Neural progenitor cell (in vitro differentiated cells): ENCODE results near the gene RNF144A. TPM values are rescaled to one million over a fixed set of nuclear protein-coding genes. Genes with fewer than 3 reads are reported as not detected.
A peak's percentile ranks its signal among the peaks of the same experiment; 100 is the strongest.

Experiments
- DNase-seq: peaks from one replicate; pipeline ENCODE4 v3.0.0-alpha.2; 2016; ENCODE audit warnings: low spot score
- H2AFZ ChIP-seq: fragments of 200-600 bp; sonication (generic); replicated peaks from 2 replicates; pipeline ENCODE4 v1.6.1; 2016; ENCODE audit warnings: antibody characterized with exemption
- H3F3A ChIP-seq: fragments of 200-600 bp; sonication (generic); 2 replicates; pipeline ENCODE4 v1.6.1; 2016; ENCODE audit warnings: antibody characterized with exemption, low read depth
- H3K27ac ChIP-seq: fragments of 200-600 bp; sonication (generic); 2 replicates; pipeline ENCODE4 v1.5.1; 2016; ENCODE audit warnings: mild to moderate bottlenecking
- H3K27me3 ChIP-seq: fragments of 200-600 bp; sonication (generic); 2 replicates; pipeline ENCODE4 v1.6.1; 2016; ENCODE audit warnings: mild to moderate bottlenecking, moderate library complexity
- H3K36me3 ChIP-seq: fragments of 200-600 bp; sonication (generic); 2 replicates; pipeline ENCODE4 v1.5.1; 2016
- H3K4me1 ChIP-seq: fragments of 200-600 bp; sonication (generic); 2 replicates; pipeline ENCODE4 v1.6.1; 2016; ENCODE audit warnings: mixed run types
- H3K4me2 ChIP-seq: fragments of 200-600 bp; sonication (generic); 2 replicates; pipeline ENCODE4 v1.6.1; 2016
- H3K4me3 ChIP-seq: fragments of 200-600 bp; sonication (generic); 2 replicates; pipeline ENCODE4 v1.5.1; 2016
- H3K79me2 ChIP-seq: fragments of 200-600 bp; sonication (generic); 2 replicates; pipeline ENCODE4 v1.6.1; 2016; ENCODE audit warnings: low read depth
- H3K9ac ChIP-seq: fragments of 200-600 bp; sonication (generic); 2 replicates; pipeline ENCODE4 v1.6.1; 2016
- H3K9me3 ChIP-seq: fragments of 200-600 bp; sonication (generic); 2 replicates; pipeline ENCODE4 v1.5.1; 2016; ENCODE audit warnings: low read depth
- H4K20me1 ChIP-seq: fragments of 200-600 bp; sonication (generic); 2 replicates; pipeline ENCODE4 v1.6.1; 2016; ENCODE audit warnings: low read depth
- H3K27ac Mint-ChIP-seq: 3 replicates; pipeline ENCODE4 v1.8.0; 2021; ENCODE audit warnings: mixed read lengths
- H3K27me3 Mint-ChIP-seq: 2 replicates; pipeline ENCODE4 v1.8.0; 2022; ENCODE audit warnings: low read depth, mild to moderate bottlenecking, inconsistent platforms, moderate library complexity, mixed read lengths; ENCODE audit not compliant: insufficient read depth
- H3K36me3 Mint-ChIP-seq: 3 replicates; pipeline ENCODE4 v1.8.0; 2021; ENCODE audit warnings: mixed read lengths
- H3K4me1 Mint-ChIP-seq: 3 replicates; pipeline ENCODE4 v1.8.0; 2021; ENCODE audit warnings: mixed read lengths
- H3K4me3 Mint-ChIP-seq: 3 replicates; pipeline ENCODE4 v1.8.0; 2021; ENCODE audit warnings: mild to moderate bottlenecking, moderate library complexity, mixed read lengths
- H3K9me3 Mint-ChIP-seq: 3 replicates; pipeline ENCODE4 v1.8.0; 2020; ENCODE audit warnings: mixed read lengths
- CTCF ChIP-seq: fragments of 200-600 bp; sonication (generic); IDR thresholded peaks from 2 replicates; pipeline ENCODE4 v1.5.1; 2017; ENCODE audit warnings: antibody characterized with exemption, mild to moderate bottlenecking
- EZH2 ChIP-seq: fragments of 200-600 bp; sonication (generic); IDR thresholded peaks from 2 replicates; pipeline ENCODE4 v1.6.1; 2017; ENCODE audit warnings: antibody characterized with exemption, mild to moderate bottlenecking, moderate library complexity
- EZH2phosphoT487 ChIP-seq: fragments of 200-600 bp; sonication (generic); IDR thresholded peaks from 2 replicates; pipeline ENCODE4 v1.6.1; 2017; ENCODE audit warnings: antibody characterized with exemption
- total RNA-seq: library from RNA; depleted of rRNA; stranded (reverse); fragments of >200 nt; gene quantifications from 2 replicates; pipeline ENCODE4 v1.2.3, GENCODE V29; 2015; ENCODE audit warnings: low replicate concordance

RNF144A gene
- total RNA-seq, 1 donor from 2014 or later = 32.0 TPM

GRCh38 chr2:6952101-6952500, 34.9 kb downstream of the RNF144A start:
- peaks cover 7% of the 10 kb centered on the region for H3K4me1 Mint-ChIP-seq

GRCh38 chr2:6954586-6954985, 37.4 kb downstream of the RNF144A start:
- Mint-ChIP-seq H3K27ac (no peak overlapping the region), H3K27me3 (peaks cover 5% of the 10 kb centered on the region), H3K4me3 (no peak overlapping the region), H3K4me1 (peaks cover 17% of the 10 kb centered on the region), H3K9me3 (no peaks in the 10 kb centered on the region), H3K36me3 (peaks cover 15% of the 10 kb centered on the region)
- H3F3A ChIP-seq = peaks cover 7% of the 10 kb centered on the region
- H3K27me3 ChIP-seq = no peaks in the 10 kb centered on the region
- no peak overlapping the region for H3K9ac ChIP-seq
- H3K36me3 ChIP-seq = no peaks in the 10 kb centered on the region
- H3K4me1 ChIP-seq = peaks cover 10% of the 10 kb centered on the region
- no peak overlapping the region for H2AFZ ChIP-seq
- no peaks in the 10 kb centered on the region for H3K9me3 ChIP-seq
- no peaks in the 10 kb centered on the region for H3K79me2 ChIP-seq
- H4K20me1 ChIP-seq = no peaks in the 10 kb centered on the region
- H3K4me2 ChIP-seq = no peak overlapping the region
- H3K4me3 ChIP-seq = no peak overlapping the region
- no peak for DNase-seq
- TF ChIP-seq CTCF (no peak), EZH2phosphoT487 (no peak), EZH2 (no peak)
- H3K27ac ChIP-seq = no peak overlapping the region

More at GRCh38 chr2:6952101-6952500, 34.9 kb downstream of the RNF144A start:
- H3K79me2 ChIP-seq = no peaks in the 10 kb centered on the region
- H4K20me1 ChIP-seq = no peaks in the 10 kb centered on the region
- no peak overlapping the region for H3K9ac ChIP-seq
- no peak for TF ChIP-seq EZH2
- TF ChIP-seq CTCF = no peak
- TF ChIP-seq EZH2phosphoT487 = no peak
- Mint-ChIP-seq H3K27ac (no peak overlapping the region), H3K4me3 (no peak overlapping the region), H3K36me3 (peaks cover 22% of the 10 kb centered on the region), H3K27me3 (peaks cover 1% of the 10 kb centered on the region), H3K9me3 (no peaks in the 10 kb centered on the region)
- H3K9me3 ChIP-seq = no peaks in the 10 kb centered on the region
- H3F3A ChIP-seq = peaks cover 7% of the 10 kb centered on the region
- H3K4me2 ChIP-seq = no peak overlapping the region
- H2AFZ ChIP-seq = no peak overlapping the region
- peaks cover 10% of the 10 kb centered on the region for H3K4me1 ChIP-seq
- no peak overlapping the region for H3K27ac ChIP-seq
- no peak for DNase-seq
- H3K27me3 ChIP-seq = no peaks in the 10 kb centered on the region
- H3K4me3 ChIP-seq = no peak overlapping the region
- no peaks in the 10 kb centered on the region for H3K36me3 ChIP-seq

- H3K79me2 ChIP-seq = no peaks in the 10 kb centered on the region
- no peaks in the 10 kb centered on the region for H3K27me3 ChIP-seq
- Mint-ChIP-seq H3K27ac (no peak overlapping the region), H3K9me3 (no peaks in the 10 kb centered on the region), H3K4me3 (no peak overlapping the region), H3K36me3 (peaks cover 20% of the 10 kb centered on the region), H3K4me1 (peaks cover 24% of the 10 kb centered on the region), H3K27me3 (peaks cover 5% of the 10 kb centered on the region)
- H2AFZ ChIP-seq = no peak overlapping the region
- H3K4me3 ChIP-seq = no peak overlapping the region
- H3F3A ChIP-seq = peaks cover 7% of the 10 kb centered on the region
- no peaks in the 10 kb centered on the region for H4K20me1 ChIP-seq
- no peak for TF ChIP-seq EZH2phosphoT487
- no peak for TF ChIP-seq CTCF
- TF ChIP-seq EZH2 = no peak
- DNase-seq = peak; percentile 52
- no peak overlapping the region for H3K4me2 ChIP-seq
- no peaks in the 10 kb centered on the region for H3K36me3 ChIP-seq
- H3K4me1 ChIP-seq = peaks cover 10% of the 10 kb centered on the region
- peak overlapping the region; percentile 2 for H3K27ac ChIP-seq
- no peak overlapping the region for H3K9ac ChIP-seq
- H3K9me3 ChIP-seq = no peaks in the 10 kb centered on the region
Measured at GRCh38 chr2:6955511-6956136, 38.4 kb downstream of the RNF144A start.
